PFSK-1 (cell line): ENCODE data around the gene CAPG.

Source experiments
- FOXP2 ChIP-seq: optimal IDR thresholded peaks from 2 replicates; pipeline ENCODE3; 2011; ENCODE audit warnings: borderline replicate concordance, control low read depth, inconsistent platforms; ENCODE audit not compliant: insufficient read depth; ENCODE audit errors: extremely low read length, extremely low read depth
- POLR2AphosphoS5 ChIP-seq: IDR thresholded peaks from 2 replicates; pipeline ENCODE4 v1.6.1; 2012; ENCODE audit warnings: low read depth, mild to moderate bottlenecking, control low read depth, low read length, moderate library complexity
- SIN3A ChIP-seq: IDR thresholded peaks from 2 replicates; pipeline ENCODE4 v1.6.1; 2012; ENCODE audit warnings: mild to moderate bottlenecking, low read length, moderate library complexity, borderline replicate concordance; ENCODE audit not compliant: insufficient read depth
- TAF1 ChIP-seq: IDR thresholded peaks from 2 replicates; pipeline ENCODE4 v1.6.1; 2012; ENCODE audit warnings: low read length, control low read depth, borderline replicate concordance; ENCODE audit not compliant: insufficient read depth
- TF ChIP-seq, protein P1 (sequence below), 2 experiments: IDR thresholded peaks; 2 replicates each; pipeline versions ENCODE4 v1.6.1 to v1.8.0; 2011 to 2012; ENCODE audit warnings: low read depth in 2 of 2, low read length in 2 of 2, control low read depth in 1 of 2, inconsistent platforms in 1 of 2, mild to moderate bottlenecking in 1 of 2, moderate library complexity in 1 of 2; ENCODE audit not compliant: insufficient read depth in 1 of 2

DNA sequence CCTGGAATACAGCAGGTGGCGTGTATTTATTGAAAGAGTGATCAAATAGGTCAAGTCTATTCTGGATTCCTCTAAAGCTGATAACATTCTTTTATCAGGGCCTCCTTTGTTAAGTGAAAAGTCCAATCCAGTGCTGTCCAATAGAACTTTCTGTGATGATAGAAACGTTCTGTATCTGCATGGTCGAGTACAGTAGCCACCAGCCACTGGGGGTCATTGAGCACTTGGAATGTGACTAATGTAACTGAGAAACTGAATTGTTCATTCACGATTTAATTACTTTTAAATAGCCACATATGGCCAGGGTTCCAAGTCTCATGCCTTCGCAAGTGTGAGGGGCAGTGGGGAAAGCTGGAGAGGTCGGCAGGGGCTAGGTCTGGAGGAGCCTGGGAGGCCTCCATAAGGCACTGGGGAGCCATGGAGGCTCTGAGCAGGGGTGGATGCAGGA, 28.9 kb upstream of the CAPG start:
- no peak for TF ChIP-seq POLR2AphosphoS5
- TF ChIP-seq SIN3A, result no peak
- TF ChIP-seq TAF1, result no peak
- TF ChIP-seq, protein P1, sequence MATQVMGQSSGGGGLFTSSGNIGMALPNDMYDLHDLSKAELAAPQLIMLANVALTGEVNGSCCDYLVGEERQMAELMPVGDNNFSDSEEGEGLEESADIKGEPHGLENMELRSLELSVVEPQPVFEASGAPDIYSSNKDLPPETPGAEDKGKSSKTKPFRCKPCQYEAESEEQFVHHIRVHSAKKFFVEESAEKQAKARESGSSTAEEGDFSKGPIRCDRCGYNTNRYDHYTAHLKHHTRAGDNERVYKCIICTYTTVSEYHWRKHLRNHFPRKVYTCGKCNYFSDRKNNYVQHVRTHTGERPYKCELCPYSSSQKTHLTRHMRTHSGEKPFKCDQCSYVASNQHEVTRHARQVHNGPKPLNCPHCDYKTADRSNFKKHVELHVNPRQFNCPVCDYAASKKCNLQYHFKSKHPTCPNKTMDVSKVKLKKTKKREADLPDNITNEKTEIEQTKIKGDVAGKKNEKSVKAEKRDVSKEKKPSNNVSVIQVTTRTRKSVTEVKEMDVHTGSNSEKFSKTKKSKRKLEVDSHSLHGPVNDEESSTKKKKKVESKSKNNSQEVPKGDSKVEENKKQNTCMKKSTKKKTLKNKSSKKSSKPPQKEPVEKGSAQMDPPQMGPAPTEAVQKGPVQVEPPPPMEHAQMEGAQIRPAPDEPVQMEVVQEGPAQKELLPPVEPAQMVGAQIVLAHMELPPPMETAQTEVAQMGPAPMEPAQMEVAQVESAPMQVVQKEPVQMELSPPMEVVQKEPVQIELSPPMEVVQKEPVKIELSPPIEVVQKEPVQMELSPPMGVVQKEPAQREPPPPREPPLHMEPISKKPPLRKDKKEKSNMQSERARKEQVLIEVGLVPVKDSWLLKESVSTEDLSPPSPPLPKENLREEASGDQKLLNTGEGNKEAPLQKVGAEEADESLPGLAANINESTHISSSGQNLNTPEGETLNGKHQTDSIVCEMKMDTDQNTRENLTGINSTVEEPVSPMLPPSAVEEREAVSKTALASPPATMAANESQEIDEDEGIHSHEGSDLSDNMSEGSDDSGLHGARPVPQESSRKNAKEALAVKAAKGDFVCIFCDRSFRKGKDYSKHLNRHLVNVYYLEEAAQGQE (IDR thresholded peaks at IDR 0.05; ENCODE audit: insufficient read depth in 1 of 2, low read depth in 2 of 2, low read length in 2 of 2), result no peak
- TF ChIP-seq FOXP2, result no peak
